Neural progenitor cell (in vitro differentiated cells): ENCODE results near the gene SKI. TPM values are rescaled to one million over a fixed set of nuclear protein-coding genes. Genes with fewer than 3 reads are reported as not detected.
"Not testable (repeated sequence)": the region's sequence is repeated elsewhere in the genome, so short reads cannot be mapped to it uniquely, and the experiment has no call there.

Experiments used
- DNase-seq: peaks from one replicate; pipeline ENCODE4 v3.0.0-alpha.2; 2016; ENCODE audit warnings: low spot score
- H2AFZ ChIP-seq: fragments of 200-600 bp; sonication (generic); replicated peaks from 2 replicates; pipeline ENCODE4 v1.6.1; 2016; ENCODE audit warnings: antibody characterized with exemption
- H3F3A ChIP-seq: fragments of 200-600 bp; sonication (generic); 2 replicates; pipeline ENCODE4 v1.6.1; 2016; ENCODE audit warnings: antibody characterized with exemption, low read depth
- H3K27ac ChIP-seq: fragments of 200-600 bp; sonication (generic); 2 replicates; pipeline ENCODE4 v1.5.1; 2016; ENCODE audit warnings: mild to moderate bottlenecking
- H3K27me3 ChIP-seq: fragments of 200-600 bp; sonication (generic); 2 replicates; pipeline ENCODE4 v1.6.1; 2016; ENCODE audit warnings: mild to moderate bottlenecking, moderate library complexity
- H3K36me3 ChIP-seq: fragments of 200-600 bp; sonication (generic); 2 replicates; pipeline ENCODE4 v1.5.1; 2016
- H3K4me1 ChIP-seq: fragments of 200-600 bp; sonication (generic); 2 replicates; pipeline ENCODE4 v1.6.1; 2016; ENCODE audit warnings: mixed run types
- H3K4me2 ChIP-seq: fragments of 200-600 bp; sonication (generic); 2 replicates; pipeline ENCODE4 v1.6.1; 2016
- H3K4me3 ChIP-seq: fragments of 200-600 bp; sonication (generic); 2 replicates; pipeline ENCODE4 v1.5.1; 2016
- H3K79me2 ChIP-seq: fragments of 200-600 bp; sonication (generic); 2 replicates; pipeline ENCODE4 v1.6.1; 2016; ENCODE audit warnings: low read depth
- H3K9ac ChIP-seq: fragments of 200-600 bp; sonication (generic); 2 replicates; pipeline ENCODE4 v1.6.1; 2016
- H3K9me3 ChIP-seq: fragments of 200-600 bp; sonication (generic); 2 replicates; pipeline ENCODE4 v1.5.1; 2016; ENCODE audit warnings: low read depth
- H4K20me1 ChIP-seq: fragments of 200-600 bp; sonication (generic); 2 replicates; pipeline ENCODE4 v1.6.1; 2016; ENCODE audit warnings: low read depth
- H3K27ac Mint-ChIP-seq: 3 replicates; pipeline ENCODE4 v1.8.0; 2021; ENCODE audit warnings: mixed read lengths
- H3K27me3 Mint-ChIP-seq: 2 replicates; pipeline ENCODE4 v1.8.0; 2022; ENCODE audit warnings: low read depth, mild to moderate bottlenecking, inconsistent platforms, moderate library complexity, mixed read lengths; ENCODE audit not compliant: insufficient read depth
- H3K36me3 Mint-ChIP-seq: 3 replicates; pipeline ENCODE4 v1.8.0; 2021; ENCODE audit warnings: mixed read lengths
- H3K4me1 Mint-ChIP-seq: 3 replicates; pipeline ENCODE4 v1.8.0; 2021; ENCODE audit warnings: mixed read lengths
- H3K4me3 Mint-ChIP-seq: 3 replicates; pipeline ENCODE4 v1.8.0; 2021; ENCODE audit warnings: mild to moderate bottlenecking, moderate library complexity, mixed read lengths
- H3K9me3 Mint-ChIP-seq: 3 replicates; pipeline ENCODE4 v1.8.0; 2020; ENCODE audit warnings: mixed read lengths
- EZH2 ChIP-seq: fragments of 200-600 bp; sonication (generic); IDR thresholded peaks from 2 replicates; pipeline ENCODE4 v1.6.1; 2017; ENCODE audit warnings: antibody characterized with exemption, mild to moderate bottlenecking, moderate library complexity
- EZH2phosphoT487 ChIP-seq: fragments of 200-600 bp; sonication (generic); IDR thresholded peaks from 2 replicates; pipeline ENCODE4 v1.6.1; 2017; ENCODE audit warnings: antibody characterized with exemption
- total RNA-seq: library from RNA; depleted of rRNA; stranded (reverse); fragments of >200 nt; gene quantifications from 2 replicates; pipeline ENCODE4 v1.2.3, GENCODE V29; 2015; ENCODE audit warnings: low replicate concordance
- TF ChIP-seq, protein P1 (sequence below): fragments of 200-600 bp; sonication (generic); IDR thresholded peaks from 2 replicates; pipeline ENCODE4 v1.5.1; 2017; ENCODE audit warnings: antibody characterized with exemption, mild to moderate bottlenecking

SKI gene
- total RNA-seq, 1 donor from 2014 or later, result 7.4 TPM

DNA sequence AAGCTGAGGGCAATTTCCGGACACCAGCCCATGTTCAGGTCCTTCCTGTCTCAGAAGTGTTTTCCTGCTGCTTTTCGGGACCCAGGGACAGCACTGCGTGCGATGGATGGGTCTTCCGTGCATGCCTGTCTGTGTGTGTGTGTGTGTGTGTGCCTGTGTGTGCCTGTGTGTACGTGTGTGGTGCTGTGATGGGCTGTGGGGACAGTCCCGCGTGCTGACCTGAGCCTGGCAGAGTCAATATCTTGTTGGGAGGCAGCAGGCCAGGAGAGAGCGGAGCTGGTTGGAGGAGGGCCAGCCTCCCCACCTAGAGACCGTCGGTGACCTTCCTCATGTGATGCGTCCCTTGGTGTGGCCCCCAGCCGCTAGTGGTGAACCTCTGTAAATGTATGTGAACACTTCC lies 13.7 kb downstream of the SKI start:
- H3K4me3 ChIP-seq, result no peak overlapping the region
- no peak overlapping the region for H3K4me3 Mint-ChIP-seq
- H3K27ac Mint-ChIP-seq, result peak overlapping the region; percentile 79
- H4K20me1 ChIP-seq, result peaks cover 92% of the 10 kb centered on the region
- H3K27ac ChIP-seq, result no peak overlapping the region
- H2AFZ ChIP-seq, result no peak overlapping the region
- peaks cover 69% of the 10 kb centered on the region for H3K4me1 Mint-ChIP-seq
- H3K36me3 Mint-ChIP-seq, result peaks cover 13% of the 10 kb centered on the region
- H3K79me2 ChIP-seq, result peaks cover 98% of the 10 kb centered on the region
- no peaks in the 10 kb centered on the region for H3K27me3 ChIP-seq
- no peak overlapping the region for H3K4me2 ChIP-seq
- H3K27me3 Mint-ChIP-seq, result peaks cover 3% of the 10 kb centered on the region
- H3K36me3 ChIP-seq, result no peaks in the 10 kb centered on the region
- no peaks in the 10 kb centered on the region for H3K9me3 ChIP-seq
- TF ChIP-seq EZH2phosphoT487, result no peak
- TF ChIP-seq, protein P1, sequence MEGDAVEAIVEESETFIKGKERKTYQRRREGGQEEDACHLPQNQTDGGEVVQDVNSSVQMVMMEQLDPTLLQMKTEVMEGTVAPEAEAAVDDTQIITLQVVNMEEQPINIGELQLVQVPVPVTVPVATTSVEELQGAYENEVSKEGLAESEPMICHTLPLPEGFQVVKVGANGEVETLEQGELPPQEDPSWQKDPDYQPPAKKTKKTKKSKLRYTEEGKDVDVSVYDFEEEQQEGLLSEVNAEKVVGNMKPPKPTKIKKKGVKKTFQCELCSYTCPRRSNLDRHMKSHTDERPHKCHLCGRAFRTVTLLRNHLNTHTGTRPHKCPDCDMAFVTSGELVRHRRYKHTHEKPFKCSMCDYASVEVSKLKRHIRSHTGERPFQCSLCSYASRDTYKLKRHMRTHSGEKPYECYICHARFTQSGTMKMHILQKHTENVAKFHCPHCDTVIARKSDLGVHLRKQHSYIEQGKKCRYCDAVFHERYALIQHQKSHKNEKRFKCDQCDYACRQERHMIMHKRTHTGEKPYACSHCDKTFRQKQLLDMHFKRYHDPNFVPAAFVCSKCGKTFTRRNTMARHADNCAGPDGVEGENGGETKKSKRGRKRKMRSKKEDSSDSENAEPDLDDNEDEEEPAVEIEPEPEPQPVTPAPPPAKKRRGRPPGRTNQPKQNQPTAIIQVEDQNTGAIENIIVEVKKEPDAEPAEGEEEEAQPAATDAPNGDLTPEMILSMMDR, result no peak
- no peak overlapping the region for H3K9ac ChIP-seq
- H3F3A ChIP-seq, result peaks cover 9% of the 10 kb centered on the region
- no peak for DNase-seq
- no peaks in the 10 kb centered on the region for H3K9me3 Mint-ChIP-seq
- H3K4me1 ChIP-seq, result peaks cover 15% of the 10 kb centered on the region

DNA sequence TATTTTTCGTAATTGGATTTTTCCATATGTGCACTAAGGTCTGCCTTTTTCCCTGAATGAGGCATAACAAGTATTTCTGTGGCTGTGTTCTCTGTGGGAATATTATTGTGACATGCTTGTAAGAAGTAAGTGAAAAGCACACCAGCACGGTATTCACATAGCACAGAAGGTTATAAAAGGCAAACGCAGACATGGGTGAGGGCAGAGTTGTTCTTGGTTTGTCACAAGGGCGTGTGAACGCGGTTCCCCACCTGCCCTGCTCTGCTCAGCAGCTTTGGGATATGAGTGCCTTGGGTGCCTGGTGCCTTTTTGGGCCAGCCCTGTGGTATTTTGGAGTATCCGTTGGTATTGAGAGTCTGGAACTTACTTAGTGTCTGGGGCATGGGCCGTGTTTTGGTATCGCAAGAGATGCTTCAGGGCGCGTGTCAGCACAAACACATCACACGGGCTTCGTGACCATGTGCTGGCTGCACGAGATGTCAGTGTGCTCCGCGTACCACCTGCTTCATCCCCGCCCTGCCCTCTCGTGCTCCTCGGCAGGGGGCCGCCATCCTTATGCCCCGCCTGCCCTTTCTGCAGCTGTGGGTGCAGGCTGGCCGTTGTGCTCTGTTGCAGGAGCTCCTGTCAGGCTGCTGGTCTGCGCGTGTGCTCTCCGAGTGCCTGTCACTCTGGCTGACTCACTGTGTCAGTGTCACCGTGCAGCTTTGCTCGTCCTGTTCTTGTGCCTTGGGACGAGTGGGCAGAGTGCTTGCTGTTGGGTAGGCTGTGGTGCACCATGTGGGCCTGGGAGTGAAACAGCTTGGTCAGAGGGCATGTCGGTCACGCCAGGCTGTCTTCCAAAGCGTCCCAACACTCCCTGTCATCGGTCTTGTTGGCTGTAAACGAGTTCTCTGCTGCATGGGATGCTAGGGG lies 15.0 kb downstream of the SKI start:
- Mint-ChIP-seq H3K4me3 (peak overlapping the region; percentile 9), H3K27ac (peak overlapping the region; percentile 57), H3K9me3 (no peaks in the 10 kb centered on the region), H3K4me1 (peaks cover 75% of the 10 kb centered on the region), H3K36me3 (peaks cover 13% of the 10 kb centered on the region), H3K27me3 (peaks cover 3% of the 10 kb centered on the region)
- no peak overlapping the region for H3K4me3 ChIP-seq
- TF ChIP-seq EZH2phosphoT487, result no peak
- TF ChIP-seq, protein P1, result no peak
- TF ChIP-seq EZH2, result no peak
- DNase-seq, result no peak
- H3K9ac ChIP-seq, result no peak overlapping the region
- no peaks in the 10 kb centered on the region for H3K36me3 ChIP-seq
- H2AFZ ChIP-seq, result no peak overlapping the region
- H3K4me1 ChIP-seq, result peaks cover 20% of the 10 kb centered on the region
- H3K27me3 ChIP-seq, result no peaks in the 10 kb centered on the region
- no peaks in the 10 kb centered on the region for H3K9me3 ChIP-seq
- H3K27ac ChIP-seq, result no peak overlapping the region
- H3K4me2 ChIP-seq, result no peak overlapping the region
- H3F3A ChIP-seq, result peaks cover 22% of the 10 kb centered on the region
- peaks cover 92% of the 10 kb centered on the region for H4K20me1 ChIP-seq
- H3K79me2 ChIP-seq, result peaks cover 98% of the 10 kb centered on the region

DNA sequence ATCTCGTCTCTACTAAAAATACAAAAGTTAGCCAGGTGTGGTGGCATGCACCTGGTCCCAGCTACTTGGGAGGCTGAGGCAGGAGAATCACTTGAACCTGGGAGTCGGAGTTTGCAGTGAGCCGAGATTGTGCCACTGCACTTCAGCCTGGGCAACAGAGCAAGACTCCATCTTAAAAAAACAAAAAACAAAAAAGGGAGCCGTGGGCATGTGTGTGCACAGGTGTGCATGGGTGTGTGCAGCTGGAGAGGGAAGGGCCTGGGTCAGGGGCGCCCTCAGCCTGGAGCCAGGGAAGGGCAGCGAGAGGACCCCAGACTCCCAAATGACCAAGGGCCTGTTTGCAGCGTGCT lies 18.9 kb downstream of the SKI start:
- not testable (repeated sequence) for H2AFZ ChIP-seq, H3K9me3 Mint-ChIP-seq, H3K36me3 ChIP-seq, H3K27me3 Mint-ChIP-seq, H3K4me2 ChIP-seq, H3K9me3 ChIP-seq, H3K4me3 ChIP-seq, DNase-seq, H3K9ac ChIP-seq, H3K27me3 ChIP-seq
- Mint-ChIP-seq H3K4me3 (peak overlapping the region; percentile 75), H3K36me3 (peaks cover 10% of the 10 kb centered on the region), H3K4me1 (peaks cover 83% of the 10 kb centered on the region), H3K27ac (peak overlapping the region; percentile 79)
- Histone ChIP-seq H3K27ac (peak overlapping the region; percentile 98), H3K4me1 (peaks cover 51% of the 10 kb centered on the region), H3K79me2 (peaks cover 97% of the 10 kb centered on the region), H3F3A (peaks cover 38% of the 10 kb centered on the region), H4K20me1 (peaks cover 92% of the 10 kb centered on the region)

DNA sequence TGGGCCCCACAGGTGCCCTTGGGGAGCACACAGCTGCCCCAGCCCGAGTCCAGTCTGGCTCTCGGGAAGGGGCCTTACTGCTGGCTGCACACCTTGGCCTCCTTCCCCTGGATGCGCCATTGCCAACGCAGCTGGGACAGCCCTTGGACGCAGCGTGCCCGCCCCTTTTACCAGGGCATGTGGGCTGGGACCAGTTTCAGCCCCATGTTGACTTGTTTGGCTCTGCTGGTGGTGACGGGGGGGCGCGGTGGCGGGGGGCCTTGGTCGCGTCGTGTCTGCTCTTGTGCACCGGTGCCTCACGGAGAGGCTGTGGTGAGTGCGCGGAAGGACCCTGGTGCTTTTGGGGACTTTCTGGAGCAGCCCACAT lies 19.6 kb downstream of the SKI start:
- peaks cover 97% of the 10 kb centered on the region for H3K79me2 ChIP-seq
- Mint-ChIP-seq H3K36me3 (peaks cover 14% of the 10 kb centered on the region), H3K9me3 (no peaks in the 10 kb centered on the region), H3K27me3 (peaks cover 9% of the 10 kb centered on the region), H3K4me3 (peak overlapping the region; percentile 74), H3K27ac (peak overlapping the region; percentile 84), H3K4me1 (peaks cover 81% of the 10 kb centered on the region)
- H3K4me1 ChIP-seq, result peaks cover 51% of the 10 kb centered on the region
- peak overlapping the region; percentile 98 for H3K27ac ChIP-seq
- H2AFZ ChIP-seq, result no peak overlapping the region
- peak overlapping the region; percentile 21 for H3K4me3 ChIP-seq
- H3K36me3 ChIP-seq, result no peaks in the 10 kb centered on the region
- H3K4me2 ChIP-seq, result peak overlapping the region; percentile 74
- H4K20me1 ChIP-seq, result peaks cover 91% of the 10 kb centered on the region
- H3K9ac ChIP-seq, result no peak overlapping the region
- H3F3A ChIP-seq, result peaks cover 38% of the 10 kb centered on the region
- no peaks in the 10 kb centered on the region for H3K27me3 ChIP-seq
- TF ChIP-seq, protein P1, result no peak
- TF ChIP-seq EZH2phosphoT487, result no peak
- no peak for TF ChIP-seq EZH2
- no peaks in the 10 kb centered on the region for H3K9me3 ChIP-seq
- no peak for DNase-seq
